GM12878 (cell line): ENCODE data around the gene GMPR2. TPM values are rescaled to one million over a fixed set of nuclear protein-coding genes. Genes with fewer than 3 reads are reported as not detected.

ENCODE experiments used
- CBX3 ChIP-seq: fragments of 200-600 bp; sonication (generic); IDR thresholded peaks from 2 replicates; pipeline ENCODE4 v1.6.1; 2016; ENCODE audit warnings: low read depth, borderline replicate concordance
- CHD1 ChIP-seq: IDR thresholded peaks from 2 replicates; pipeline ENCODE4 v1.6.1; 2012; ENCODE audit warnings: low read depth, low read length, improper control_type of control experiment
- CREM ChIP-seq: IDR thresholded peaks from 2 replicates; pipeline ENCODE4 v1.6.1; 2014; ENCODE audit warnings: antibody characterized with exemption, low read depth
- EP300 ChIP-seq, 2 experiments: fragments of 150-350 bp in 1 of 2; IDR thresholded peaks; 2 replicates each; pipeline ENCODE4 v1.6.1; 2011 to 2012; ENCODE audit warnings: low read depth in 2 of 2, low read length in 2 of 2, borderline replicate concordance in 1 of 2, improper control_type of control experiment in 1 of 2, inconsistent platforms in 1 of 2; ENCODE audit not compliant: control insufficient read depth in 1 of 2
- FOXK2 ChIP-seq: fragments of 450-650 bp; IDR thresholded peaks from 2 replicates; pipeline ENCODE4 v1.6.1; 2017; ENCODE audit warnings: mild to moderate bottlenecking, moderate library complexity
- HDGF ChIP-seq: fragments of 450-650 bp; IDR thresholded peaks from 2 replicates; pipeline ENCODE4 v1.6.1; 2016; ENCODE audit warnings: antibody characterized with exemption
- IKZF1 ChIP-seq: fragments of 450-650 bp; conservative IDR thresholded peaks from 2 replicates; pipeline ENCODE4 v1.6.1; 2017; ENCODE audit warnings: antibody characterized with exemption, mild to moderate bottlenecking
- KLF5 ChIP-seq: fragments of 450-650 bp; IDR thresholded peaks from 2 replicates; pipeline ENCODE4 v1.6.1; 2014; ENCODE audit warnings: mild to moderate bottlenecking; ENCODE audit not compliant: partially characterized antibody
- MXI1 ChIP-seq: fragments of 150-350 bp; IDR thresholded peaks from 2 replicates; pipeline ENCODE4 v1.6.1; 2011; ENCODE audit warnings: low read depth, mild to moderate bottlenecking, inconsistent platforms, low read length, improper control_type of control experiment
- NRF1 ChIP-seq: conservative IDR thresholded peaks from 2 replicates; pipeline ENCODE4 v1.6.1; 2011; ENCODE audit warnings: mild to moderate bottlenecking, low read depth, low read length, improper control_type of control experiment
- POLR2A ChIP-seq: IDR thresholded peaks from 2 replicates; pipeline ENCODE4 v1.6.1; 2011; ENCODE audit warnings: low read depth, mild to moderate bottlenecking, low read length
- RCOR1 ChIP-seq: conservative IDR thresholded peaks from 2 replicates; pipeline ENCODE4 v1.6.1; 2012; ENCODE audit warnings: low read depth, low read length, improper control_type of control experiment
- SIN3A ChIP-seq: IDR thresholded peaks from 2 replicates; pipeline ENCODE4 v1.6.1; 2012; ENCODE audit warnings: low read depth, low read length, improper control_type of control experiment
- SMAD5 ChIP-seq: IDR thresholded peaks from 2 replicates; pipeline ENCODE4 v1.6.1; 2016; ENCODE audit warnings: antibody characterized with exemption, low read depth
- SMARCA5 ChIP-seq: fragments of 450-650 bp; IDR thresholded peaks from 2 replicates; pipeline ENCODE4 v1.6.1; 2017; ENCODE audit warnings: mild to moderate bottlenecking
- SMC3 ChIP-seq: IDR thresholded peaks from 2 replicates; pipeline ENCODE4 v1.6.1; 2011; ENCODE audit warnings: low read length, improper control_type of control experiment, borderline replicate concordance
- SREBF1 ChIP-seq: IDR thresholded peaks from 2 replicates; pipeline ENCODE4 v1.6.1; 2012; ENCODE audit warnings: mild to moderate bottlenecking, low read length
- SREBF2 ChIP-seq: IDR thresholded peaks from 2 replicates; pipeline ENCODE4 v1.6.1; 2012; ENCODE audit warnings: mild to moderate bottlenecking, low read length
- SUPT20H ChIP-seq: IDR thresholded peaks from 2 replicates; pipeline ENCODE4 v1.6.1; 2011; ENCODE audit warnings: low read depth, mild to moderate bottlenecking, low read length, moderate library complexity, borderline replicate concordance; ENCODE audit not compliant: control insufficient read depth
- ZNF24 ChIP-seq: fragments of 450-650 bp; IDR thresholded peaks from 2 replicates; pipeline ENCODE4 v1.6.1; 2017; ENCODE audit warnings: antibody characterized with exemption, mild to moderate bottlenecking
- ZNF622 ChIP-seq: fragments of 450-650 bp; IDR thresholded peaks from 2 replicates; pipeline ENCODE4 v1.6.1; 2017; ENCODE audit warnings: mild to moderate bottlenecking, inconsistent platforms
- polyA plus RNA-seq, 11 experiments: library from polyadenylated mRNA; depleted of rRNA in 4 of 11; unstranded in 6 of 11; stranded (reverse) in 5 of 11; fragments of >200 nt; fragmentation: Nextera tagmentation in 4 of 11; fragmentation: Illumina TruSeq in 1 of 11; extraction: Ambion mirVana in 4 of 11; extraction: Trizol in 1 of 11; gene quantifications; 1 replicate in 1 of 11; 2 replicates in 10 of 11; pipeline versions ENCODE4 v1.2.1 to v1.2.3, GENCODE V29; 2011 to 2016; ENCODE audit warnings: inconsistent platforms in 2 of 11, missing spikeins in 2 of 11, low read depth in 1 of 11
- total RNA-seq, 4 experiments: library from RNA; depleted of rRNA in 3 of 4; stranded (reverse); fragments of >200 nt in 3 of 4; fragmentation: Illumina TruSeq in 1 of 4; extraction: Trizol in 1 of 4; gene quantifications; 2 replicates each; pipeline versions ENCODE4 v1.2.1 to v1.2.3, GENCODE V29; 2013 to 2021
- TF ChIP-seq, protein P1 (sequence below): fragments of 450-650 bp; formaldehyde crosslinking; IDR thresholded peaks from 2 replicates; pipeline ENCODE4 v1.5.0; 2022; ENCODE audit warnings: mild to moderate bottlenecking, missing genetic modification characterization
- TF ChIP-seq, protein P2 (sequence below): IDR thresholded peaks from 2 replicates; pipeline ENCODE4 v1.6.1; 2012; ENCODE audit warnings: low read depth, low read length, improper control_type of control experiment
- TF ChIP-seq, protein P3 (sequence below): fragments of 450-650 bp; IDR thresholded peaks from 2 replicates; pipeline ENCODE4 v1.6.1; 2017; ENCODE audit warnings: antibody characterized with exemption, mild to moderate bottlenecking, moderate library complexity
- TF ChIP-seq, protein P4 (sequence below): IDR thresholded peaks from 2 replicates; pipeline ENCODE4 v1.6.1; 2012; ENCODE audit warnings: low read depth, low read length, improper control_type of control experiment

The GMPR2 gene
- total and polyA plus RNA-seq, 10 of the 15 experiments (the other 5 are each of a cell fraction or from before 2014, with no cell fraction given), result 55.1 to 80.3 (median 61.5) TPM

DNA sequence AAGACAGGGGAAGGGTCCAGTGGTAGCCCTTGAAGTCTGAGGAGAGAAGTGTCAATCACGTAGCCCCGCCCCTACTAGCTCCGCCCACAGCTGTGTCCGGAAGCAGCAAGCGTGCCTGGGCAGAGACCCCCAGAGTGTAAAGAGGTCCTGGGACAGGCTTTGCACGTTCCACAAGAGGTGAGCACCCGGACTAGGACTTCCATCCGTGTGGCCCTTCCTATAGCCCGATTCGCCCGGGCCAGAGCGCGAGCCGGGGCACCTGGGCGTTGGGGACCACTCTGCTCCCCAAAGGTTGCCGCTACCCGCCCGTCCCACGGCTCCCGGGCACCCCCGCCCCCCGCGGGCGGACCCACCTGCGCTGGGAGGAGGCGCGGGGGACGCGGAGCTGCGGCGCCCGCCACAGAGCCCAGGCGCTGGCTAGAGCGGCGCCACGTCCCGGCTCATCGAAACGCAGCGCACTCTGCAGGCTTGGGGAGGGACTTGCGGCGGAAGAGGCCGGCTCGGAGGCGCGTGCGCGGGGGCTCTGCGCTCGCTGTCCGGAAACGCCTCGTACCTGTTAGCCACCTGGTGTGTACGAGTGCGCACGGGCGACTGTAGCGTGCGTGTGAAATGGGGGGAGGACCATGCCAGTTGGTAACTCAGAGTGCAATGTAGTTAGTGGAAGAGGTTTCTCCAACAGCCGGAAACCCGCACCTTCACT is 38.6 kb downstream of the GMPR2 start, which contains the start of gene RABGGTA (continued):
- TF ChIP-seq, protein P1, sequence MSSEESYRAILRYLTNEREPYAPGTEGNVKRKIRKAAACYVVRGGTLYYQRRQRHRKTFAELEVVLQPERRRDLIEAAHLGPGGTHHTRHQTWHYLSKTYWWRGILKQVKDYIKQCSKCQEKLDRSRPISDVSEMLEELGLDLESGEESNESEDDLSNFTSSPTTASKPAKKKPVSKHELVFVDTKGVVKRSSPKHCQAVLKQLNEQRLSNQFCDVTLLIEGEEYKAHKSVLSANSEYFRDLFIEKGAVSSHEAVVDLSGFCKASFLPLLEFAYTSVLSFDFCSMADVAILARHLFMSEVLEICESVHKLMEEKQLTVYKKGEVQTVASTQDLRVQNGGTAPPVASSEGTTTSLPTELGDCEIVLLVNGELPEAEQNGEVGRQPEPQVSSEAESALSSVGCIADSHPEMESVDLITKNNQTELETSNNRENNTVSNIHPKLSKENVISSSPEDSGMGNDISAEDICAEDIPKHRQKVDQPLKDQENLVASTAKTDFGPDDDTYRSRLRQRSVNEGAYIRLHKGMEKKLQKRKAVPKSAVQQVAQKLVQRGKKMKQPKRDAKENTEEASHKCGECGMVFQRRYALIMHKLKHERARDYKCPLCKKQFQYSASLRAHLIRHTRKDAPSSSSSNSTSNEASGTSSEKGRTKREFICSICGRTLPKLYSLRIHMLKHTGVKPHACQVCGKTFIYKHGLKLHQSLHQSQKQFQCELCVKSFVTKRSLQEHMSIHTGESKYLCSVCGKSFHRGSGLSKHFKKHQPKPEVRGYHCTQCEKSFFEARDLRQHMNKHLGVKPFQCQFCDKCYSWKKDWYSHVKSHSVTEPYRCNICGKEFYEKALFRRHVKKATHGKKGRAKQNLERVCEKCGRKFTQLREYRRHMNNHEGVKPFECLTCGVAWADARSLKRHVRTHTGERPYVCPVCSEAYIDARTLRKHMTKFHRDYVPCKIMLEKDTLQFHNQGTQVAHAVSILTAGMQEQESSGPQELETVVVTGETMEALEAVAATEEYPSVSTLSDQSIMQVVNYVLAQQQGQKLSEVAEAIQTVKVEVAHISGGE (CRISPR knock-in tag), result no peak
- TF ChIP-seq SUPT20H (no peak), NRF1 (peak; percentile 88), SMAD5 (peak; percentile 69; the same call in 1 of the 2 replicates), CHD1 (peak; percentile 83; the same call in 1 of the 2 replicates), MXI1 (peak; percentile 86), KLF5 (peak; percentile 89), SMARCA5 (peak; percentile 98), SMC3 (no peak; the same call in 1 of the 2 replicates), HDGF (no peak), ZNF24 (peak; percentile 82), SIN3A (peak; percentile 72; the same call in 1 of the 2 replicates), SREBF2 (no peak), CREM (peak; percentile 86), CBX3 (no peak), EP300 (IDR thresholded peaks at IDR 0.05; ENCODE audit: borderline replicate concordance in 1 of 2, control insufficient read depth in 1 of 2, low read depth in 2 of 2, low read length in 2 of 2) (no peak), IKZF1 (peak; percentile 95), POLR2A (peak; percentile 93), ZNF622 (no peak), FOXK2 (peak; percentile 45; the same call in 1 of the 2 replicates), RCOR1 (peak; percentile 92), SREBF1 (no peak)
- TF ChIP-seq, protein P2, sequence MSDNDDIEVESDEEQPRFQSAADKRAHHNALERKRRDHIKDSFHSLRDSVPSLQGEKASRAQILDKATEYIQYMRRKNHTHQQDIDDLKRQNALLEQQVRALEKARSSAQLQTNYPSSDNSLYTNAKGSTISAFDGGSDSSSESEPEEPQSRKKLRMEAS, result peak; percentile 82
- TF ChIP-seq, protein P3, sequence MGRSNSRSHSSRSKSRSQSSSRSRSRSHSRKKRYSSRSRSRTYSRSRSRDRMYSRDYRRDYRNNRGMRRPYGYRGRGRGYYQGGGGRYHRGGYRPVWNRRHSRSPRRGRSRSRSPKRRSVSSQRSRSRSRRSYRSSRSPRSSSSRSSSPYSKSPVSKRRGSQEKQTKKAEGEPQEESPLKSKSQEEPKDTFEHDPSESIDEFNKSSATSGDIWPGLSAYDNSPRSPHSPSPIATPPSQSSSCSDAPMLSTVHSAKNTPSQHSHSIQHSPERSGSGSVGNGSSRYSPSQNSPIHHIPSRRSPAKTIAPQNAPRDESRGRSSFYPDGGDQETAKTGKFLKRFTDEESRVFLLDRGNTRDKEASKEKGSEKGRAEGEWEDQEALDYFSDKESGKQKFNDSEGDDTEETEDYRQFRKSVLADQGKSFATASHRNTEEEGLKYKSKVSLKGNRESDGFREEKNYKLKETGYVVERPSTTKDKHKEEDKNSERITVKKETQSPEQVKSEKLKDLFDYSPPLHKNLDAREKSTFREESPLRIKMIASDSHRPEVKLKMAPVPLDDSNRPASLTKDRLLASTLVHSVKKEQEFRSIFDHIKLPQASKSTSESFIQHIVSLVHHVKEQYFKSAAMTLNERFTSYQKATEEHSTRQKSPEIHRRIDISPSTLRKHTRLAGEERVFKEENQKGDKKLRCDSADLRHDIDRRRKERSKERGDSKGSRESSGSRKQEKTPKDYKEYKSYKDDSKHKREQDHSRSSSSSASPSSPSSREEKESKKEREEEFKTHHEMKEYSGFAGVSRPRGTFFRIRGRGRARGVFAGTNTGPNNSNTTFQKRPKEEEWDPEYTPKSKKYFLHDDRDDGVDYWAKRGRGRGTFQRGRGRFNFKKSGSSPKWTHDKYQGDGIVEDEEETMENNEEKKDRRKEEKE, result 0 out of 2 replicates have a peak, but pooled peaks have one; percentile 28
- TF ChIP-seq, protein P4, sequence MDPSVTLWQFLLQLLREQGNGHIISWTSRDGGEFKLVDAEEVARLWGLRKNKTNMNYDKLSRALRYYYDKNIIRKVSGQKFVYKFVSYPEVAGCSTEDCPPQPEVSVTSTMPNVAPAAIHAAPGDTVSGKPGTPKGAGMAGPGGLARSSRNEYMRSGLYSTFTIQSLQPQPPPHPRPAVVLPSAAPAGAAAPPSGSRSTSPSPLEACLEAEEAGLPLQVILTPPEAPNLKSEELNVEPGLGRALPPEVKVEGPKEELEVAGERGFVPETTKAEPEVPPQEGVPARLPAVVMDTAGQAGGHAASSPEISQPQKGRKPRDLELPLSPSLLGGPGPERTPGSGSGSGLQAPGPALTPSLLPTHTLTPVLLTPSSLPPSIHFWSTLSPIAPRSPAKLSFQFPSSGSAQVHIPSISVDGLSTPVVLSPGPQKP, result peak; percentile 84
